Esophagus squamous epithelium (tissue), 5 donors: ENCODE data around the gene SLC9A9. TPM values are rescaled to one million over a fixed set of nuclear protein-coding genes. Genes with fewer than 3 reads are reported as not detected.

Experiments
- DNase-seq: peaks from one replicate; lab custom pipeline; 2025; lab: John Stamatoyannopoulos, UW
- H3K27ac ChIP-seq, 4 donors: fragments of 200-600 bp; sonication (generic); one replicate each; pipeline ENCODE4 v1.5.1; 2016 to 2019; ENCODE audit warnings: mild to moderate bottlenecking in 1 of 4
- H3K27me3 ChIP-seq, 4 donors: fragments of 200-600 bp; sonication (generic); 1 replicate in 3 of 4; 2 replicates in 1 of 4; pipeline versions ENCODE4 v1.5.1 to v1.6.0; 2017 to 2021; ENCODE audit warnings: antibody characterized with exemption in 1 of 4
- H3K36me3 ChIP-seq, 3 donors: fragments of 200-600 bp; sonication (generic); one replicate each; pipeline ENCODE4 v1.5.1; 2016 to 2019
- H3K4me1 ChIP-seq, 3 donors: fragments of 200-600 bp; sonication (generic); one replicate each; pipeline ENCODE4 v1.5.1; 2017 to 2019
- H3K4me3 ChIP-seq, 4 donors: fragments of 200-600 bp; sonication (generic); 1 replicate in 3 of 4; 2 replicates in 1 of 4; pipeline ENCODE4 v1.5.1; 2016 to 2019; ENCODE audit warnings: mild to moderate bottlenecking in 2 of 4, moderate library complexity in 1 of 4
- H3K9me3 ChIP-seq, 3 donors: fragments of 200-600 bp; sonication (generic); one replicate each; pipeline ENCODE4 v1.5.1; 2016 to 2019
- CTCF ChIP-seq, 6 experiments: fragments of 450-650 bp in 4 of 6; fragments of 200-600 bp in 2 of 6; sonication (generic) in 2 of 6; IDR thresholded peaks; one replicate each; pipeline ENCODE4 v1.5.1; 2016 to 2019; ENCODE audit warnings: antibody characterized with exemption in 6 of 6, mild to moderate bottlenecking in 4 of 6, moderate library complexity in 4 of 6
- POLR2A ChIP-seq, 4 donors: fragments of 450-650 bp; IDR thresholded peaks; one replicate each; pipeline ENCODE4 v1.6.1; 2017; ENCODE audit warnings: antibody characterized with exemption in 4 of 4, mild to moderate bottlenecking in 4 of 4, moderate library complexity in 3 of 4
- WGBS, 2 donors: methylation state at CpG; one replicate each; pipeline ENCODE4 v1.1.5; 2018; 5-methylcytosine and 5-hydroxymethylcytosine counted together
- intact Hi-C: fragments of 100-400 bp; cut with DNase I; formaldehyde crosslinking; loops from one replicate; pipeline ENCODE4 v1.15.0; 2022
- total RNA-seq, 4 donors: library from RNA; depleted of rRNA; stranded (reverse); fragments of >200 nt; gene quantifications; one replicate each; pipeline ENCODE4 v1.1.0, GENCODE V29; 2016
- donor health status: DM: yes; HTN: yes; CAD: no.

Gene SLC9A9
- total RNA-seq, 4 donors from 2014 or later: 11.2 to 22.3 (median 18.9) TPM

DNA sequence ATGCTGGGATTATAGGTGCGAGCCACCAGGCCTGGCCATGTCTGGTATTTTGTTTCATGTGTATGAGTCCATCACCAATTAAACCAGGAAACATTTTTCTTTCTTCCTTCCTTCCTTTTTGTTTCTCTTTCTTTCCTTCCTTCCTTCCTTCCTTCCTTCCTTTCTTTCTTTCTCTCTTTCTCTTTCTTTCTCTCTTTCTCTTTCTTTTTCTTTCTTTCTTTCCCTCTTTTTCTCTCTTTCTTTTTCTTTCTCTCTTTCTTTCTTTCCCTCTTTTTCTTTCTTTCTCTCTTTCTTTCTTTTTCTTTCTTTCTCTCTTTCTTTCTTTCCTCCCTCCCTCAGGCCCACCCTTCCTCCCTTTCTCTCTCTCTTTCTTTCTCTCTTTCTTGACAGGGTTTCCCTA, 83.4 kb downstream of the SLC9A9 start:
- Histone ChIP-seq H3K4me1 (peaks cover 0 to 7% (median 0%) of the 10 kb centered on the region in 3 donors), H3K36me3 (no peaks in the 10 kb centered on the region), H3K9me3 (no peaks in the 10 kb centered on the region), H3K27ac (no peak overlapping the region), H3K4me3 (no peak overlapping the region), H3K27me3 (no peaks in the 10 kb centered on the region)
- WGBS, 2 donors: 93 to 100% methylated on average over 1 of the region's 1 CpG
- DNase-seq: no peak
- TF ChIP-seq POLR2A (IDR thresholded peaks at IDR 0.05) (no peak), CTCF (IDR thresholded peaks at IDR 0.05) (no peak)
- intact Hi-C loops: no loop called here

DNA sequence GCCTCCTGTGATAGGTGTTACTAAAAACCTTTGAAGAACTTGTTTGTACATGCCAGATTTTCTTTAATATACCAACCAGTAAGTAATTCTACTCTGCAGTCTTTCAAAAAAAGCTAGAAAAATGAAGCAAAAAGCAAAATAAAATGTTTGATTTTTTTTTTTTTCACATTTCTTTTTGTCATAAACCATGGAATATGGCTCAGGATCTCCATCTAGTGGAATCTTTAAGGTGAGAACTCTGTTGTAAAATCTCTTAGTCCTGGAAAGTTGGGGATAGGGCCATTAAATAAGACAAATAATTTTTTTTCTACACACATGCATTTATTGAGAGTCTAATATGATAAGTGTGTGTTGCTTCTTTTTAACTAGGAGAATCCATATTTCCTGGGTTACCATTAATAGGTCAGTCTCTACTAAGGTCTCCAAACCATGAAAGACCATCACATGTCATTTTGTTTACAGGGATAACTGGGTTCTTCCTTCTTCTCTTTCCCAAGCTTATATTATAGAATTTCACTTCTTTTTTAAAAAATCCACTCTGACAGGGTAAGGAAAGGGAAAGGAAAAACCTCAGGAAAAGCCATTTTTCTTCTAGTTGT, 84.6 kb downstream of the SLC9A9 start:
- TF ChIP-seq CTCF (IDR thresholded peaks at IDR 0.05) (peak in 3 of 6 experiments; percentile 18 to 45 (median 19)), POLR2A (IDR thresholded peaks at IDR 0.05) (no peak)
- no peak overlapping the region for H3K27ac ChIP-seq
- H3K36me3 ChIP-seq: no peaks in the 10 kb centered on the region
- H3K27me3 ChIP-seq: no peaks in the 10 kb centered on the region
- intact Hi-C loops: no loop called here
- no peak for DNase-seq
- no peaks in the 10 kb centered on the region for H3K9me3 ChIP-seq
- H3K4me3 ChIP-seq: no peak overlapping the region
- H3K4me1 ChIP-seq: no peaks in the 10 kb centered on the region

- intact Hi-C loops: no loop called here
- DNase-seq: no peak
- Histone ChIP-seq H3K9me3 (no peaks in the 10 kb centered on the region), H3K27ac (no peak overlapping the region), H3K4me1 (no peaks in the 10 kb centered on the region), H3K27me3 (no peaks in the 10 kb centered on the region), H3K36me3 (no peaks in the 10 kb centered on the region), H3K4me3 (no peak overlapping the region)
- WGBS, 2 donors: 76 to 89% methylated on average over 4 of the region's 4 CpGs
- no peak for TF ChIP-seq POLR2A (IDR thresholded peaks at IDR 0.05)
- no peak for TF ChIP-seq CTCF (IDR thresholded peaks at IDR 0.05)
These were observed 90.6 kb downstream of the SLC9A9 start for GRCh38 chr3:143757691-143758090.

- Histone ChIP-seq H3K9me3 (no peaks in the 10 kb centered on the region), H3K27me3 (no peaks in the 10 kb centered on the region), H3K4me3 (no peak overlapping the region), H3K4me1 (no peaks in the 10 kb centered on the region), H3K36me3 (no peaks in the 10 kb centered on the region), H3K27ac (no peak overlapping the region)
- 28 to 68% methylated on average over 2 of the region's 2 CpGs for WGBS, 2 donors
- intact Hi-C loops: no loop called here
- no peak for DNase-seq
- TF ChIP-seq POLR2A (IDR thresholded peaks at IDR 0.05) (no peak), CTCF (IDR thresholded peaks at IDR 0.05) (no peak)
These were observed 92.3 kb downstream of the SLC9A9 start for GRCh38 chr3:143755978-143756377.

- Histone ChIP-seq H3K27ac (no peak overlapping the region), H3K27me3 (no peaks in the 10 kb centered on the region), H3K9me3 (no peaks in the 10 kb centered on the region), H3K36me3 (no peaks in the 10 kb centered on the region), H3K4me3 (no peak overlapping the region), H3K4me1 (no peaks in the 10 kb centered on the region)
- TF ChIP-seq CTCF (IDR thresholded peaks at IDR 0.05): no peak
- no peak for TF ChIP-seq POLR2A (IDR thresholded peaks at IDR 0.05)
- intact Hi-C loops: no loop called here
- DNase-seq: no peak
- WGBS, 2 donors: 38 to 55% methylated on average over 1 of the region's 1 CpG
These were observed 94.2 kb downstream of the SLC9A9 start for GRCh38 chr3:143754090-143754489.
